HEK293T (cell line): ENCODE measurements around the gene ARNT2.

Source experiments
- CTCF ChIA-PET: fragments of 350-600 bp; formaldehyde crosslinking; extraction: SDS; loops from one replicate; lab custom pipeline; 2021; ENCODE audit warnings: antibody characterized with exemption, inconsistent platforms; lab: Yijun Ruan, JAX
- POLR2A ChIA-PET: fragments of 350-600 bp; formaldehyde crosslinking; extraction: SDS; loops from one replicate; lab custom pipeline; 2020; ENCODE audit warnings: antibody characterized with exemption, inconsistent platforms; lab: Yijun Ruan, JAX
- DNase-seq: peaks from one replicate; pipeline ENCODE4 v3.0.0; 2012; ENCODE audit warnings: mixed read lengths; ENCODE audit errors: extremely low spot score
- ARNT ChIP-seq: fragments of 450-650 bp; IDR thresholded peaks from 2 replicates; pipeline ENCODE4 v1.6.1; 2017; ENCODE audit warnings: mild to moderate bottlenecking
- BHLHE40 ChIP-seq: fragments of 450-650 bp; IDR thresholded peaks from 2 replicates; pipeline ENCODE4 v1.6.1; 2016; ENCODE audit warnings: mild to moderate bottlenecking, moderate library complexity, borderline replicate concordance
- CTBP1 ChIP-seq: fragments of 450-650 bp; IDR thresholded peaks from 2 replicates; pipeline ENCODE4 v1.6.1; 2016; ENCODE audit warnings: borderline replicate concordance
- ELF4 ChIP-seq: fragments of 450-650 bp; IDR thresholded peaks from 2 replicates; pipeline ENCODE4 v1.6.1; 2017; ENCODE audit warnings: antibody characterized with exemption
- FOXA1 ChIP-seq: fragments of 450-650 bp; IDR thresholded peaks from 2 replicates; pipeline ENCODE4 v1.6.1; 2016; ENCODE audit warnings: mild to moderate bottlenecking
- FOXK2 ChIP-seq: fragments of 450-650 bp; IDR thresholded peaks from 2 replicates; pipeline ENCODE4 v1.6.1; 2016; ENCODE audit warnings: mild to moderate bottlenecking
- FOXM1 ChIP-seq: fragments of 450-650 bp; IDR thresholded peaks from 2 replicates; pipeline ENCODE4 v1.6.1; 2017; ENCODE audit warnings: mild to moderate bottlenecking, borderline replicate concordance
- HDGF ChIP-seq: fragments of 450-650 bp; IDR thresholded peaks from 2 replicates; pipeline ENCODE4 v1.6.1; 2017; ENCODE audit warnings: antibody characterized with exemption, borderline replicate concordance
- L3MBTL2 ChIP-seq: fragments of 450-650 bp; conservative IDR thresholded peaks from 2 replicates; pipeline ENCODE4 v1.6.1; 2016; ENCODE audit warnings: mild to moderate bottlenecking
- LEF1 ChIP-seq: fragments of 450-650 bp; IDR thresholded peaks from 2 replicates; pipeline ENCODE4 v1.6.1; 2017; ENCODE audit warnings: mild to moderate bottlenecking, borderline replicate concordance
- NFRKB ChIP-seq: fragments of 450-650 bp; IDR thresholded peaks from 2 replicates; pipeline ENCODE4 v1.6.1; 2016; ENCODE audit warnings: mild to moderate bottlenecking, moderate library complexity
- SP1 ChIP-seq: fragments of 450-650 bp; IDR thresholded peaks from 2 replicates; pipeline ENCODE4 v1.6.1; 2017
- SUZ12 ChIP-seq: fragments of 450-650 bp; IDR thresholded peaks from 2 replicates; pipeline ENCODE4 v1.6.1; 2016; ENCODE audit warnings: mild to moderate bottlenecking
- TARDBP ChIP-seq: fragments of 450-650 bp; IDR thresholded peaks from 2 replicates; pipeline ENCODE4 v1.6.1; 2016
- ZNF384 ChIP-seq: fragments of 450-650 bp; IDR thresholded peaks from 2 replicates; pipeline ENCODE4 v1.6.1; 2016
- TF ChIP-seq, protein P1 (sequence below): fragments of 450-650 bp; IDR thresholded peaks from 2 replicates; pipeline ENCODE4 v1.6.1; 2016

ARNT2 gene

DNA sequence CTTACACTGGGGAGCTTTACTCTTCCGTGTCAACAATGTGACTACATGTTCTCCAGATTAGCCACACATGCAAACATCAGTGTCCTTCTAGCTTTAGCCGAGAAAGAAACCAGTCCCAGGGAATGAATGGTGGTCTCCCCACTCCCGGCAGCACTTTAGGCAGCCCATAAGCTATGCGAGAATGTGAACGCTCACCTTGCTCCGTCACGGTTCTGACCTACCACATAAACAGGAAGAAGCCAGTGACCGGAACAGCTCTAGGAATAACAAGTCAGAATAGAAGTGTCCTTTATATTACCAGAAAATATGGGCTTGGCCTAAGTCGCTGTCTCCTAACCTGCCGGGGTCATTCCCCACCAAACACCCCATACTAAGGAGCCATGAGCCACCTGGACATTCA, 192.9 kb downstream of the ARNT2 start:
- no peak for DNase-seq
- CTCF ChIA-PET: interaction anchor here (1.0 kb wide), 1 partner anchor 11 kb away, joined by 3 read pairs; no protein-coding TSS in a partner anchor
- no peak for TF ChIP-seq NFRKB
- TF ChIP-seq TARDBP: no peak
- TF ChIP-seq, protein P1, sequence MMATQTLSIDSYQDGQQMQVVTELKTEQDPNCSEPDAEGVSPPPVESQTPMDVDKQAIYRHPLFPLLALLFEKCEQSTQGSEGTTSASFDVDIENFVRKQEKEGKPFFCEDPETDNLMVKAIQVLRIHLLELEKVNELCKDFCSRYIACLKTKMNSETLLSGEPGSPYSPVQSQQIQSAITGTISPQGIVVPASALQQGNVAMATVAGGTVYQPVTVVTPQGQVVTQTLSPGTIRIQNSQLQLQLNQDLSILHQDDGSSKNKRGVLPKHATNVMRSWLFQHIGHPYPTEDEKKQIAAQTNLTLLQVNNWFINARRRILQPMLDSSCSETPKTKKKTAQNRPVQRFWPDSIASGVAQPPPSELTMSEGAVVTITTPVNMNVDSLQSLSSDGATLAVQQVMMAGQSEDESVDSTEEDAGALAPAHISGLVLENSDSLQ: no peak
- TF ChIP-seq FOXK2: no peak
- no peak for TF ChIP-seq SUZ12
- TF ChIP-seq ELF4: no peak
- no peak for TF ChIP-seq SP1
- no peak for TF ChIP-seq HDGF
- POLR2A ChIA-PET: no interaction called here

DNA sequence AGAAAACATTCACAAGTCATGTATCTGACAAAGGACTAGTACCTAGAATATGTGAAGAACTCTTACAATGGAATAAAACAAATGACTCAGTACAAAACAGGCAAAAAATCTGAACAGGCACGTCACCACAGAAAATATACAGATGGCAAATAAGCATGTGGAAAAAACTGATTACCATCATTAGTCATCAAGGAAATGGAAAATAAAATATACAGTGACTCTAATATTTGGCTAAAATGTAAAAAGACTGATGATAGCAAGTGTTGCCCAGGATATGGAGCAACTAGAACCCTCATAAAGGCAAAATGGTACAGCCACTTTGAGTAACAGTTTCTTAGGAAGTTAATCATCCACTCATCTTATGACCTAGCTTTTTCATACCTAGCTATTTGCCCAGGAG, 195.2 kb downstream of the ARNT2 start:
- CTCF ChIA-PET: no interaction called here
- DNase-seq: no peak
- POLR2A ChIA-PET: no interaction called here
- TF ChIP-seq ELF4 (no peak), TARDBP (no peak), BHLHE40 (no peak), FOXM1 (no peak), SP1 (no peak), FOXK2 (no peak)
- TF ChIP-seq, protein P1: no peak

DNA sequence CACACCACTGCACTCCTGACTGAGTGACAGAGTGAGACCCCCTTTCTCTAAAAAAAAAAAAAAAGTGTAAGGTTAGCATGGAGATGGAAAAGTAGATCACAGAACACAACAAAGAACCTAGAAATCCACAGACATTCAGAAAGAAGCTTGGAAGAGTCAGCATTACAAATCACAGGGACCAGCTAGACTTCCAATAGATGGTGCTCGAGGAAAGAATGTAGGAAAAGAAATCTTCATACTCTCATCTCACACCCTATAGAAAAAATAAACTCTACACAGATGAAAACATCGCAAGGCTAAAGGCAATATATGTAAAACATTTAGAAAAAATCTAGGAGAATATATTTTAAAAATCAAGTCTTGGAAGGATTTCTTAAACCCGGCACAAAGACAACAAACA, 196.4 kb downstream of the ARNT2 start:
- POLR2A ChIA-PET: no interaction called here
- DNase-seq: no peak
- CTCF ChIA-PET: interaction anchor here (0.6 to 0.7 kb wide), 2 partner anchors 11 to 315 kb away, joined by 3 to 7 read pairs; no protein-coding TSS in a partner anchor
- TF ChIP-seq L3MBTL2: no peak
- no peak for TF ChIP-seq TARDBP
- no peak for TF ChIP-seq ARNT
- no peak for TF ChIP-seq SUZ12
- no peak for TF ChIP-seq SP1
- TF ChIP-seq, protein P1: no peak
- no peak for TF ChIP-seq ZNF384
- no peak for TF ChIP-seq NFRKB
- no peak for TF ChIP-seq HDGF
- no peak for TF ChIP-seq LEF1
- TF ChIP-seq BHLHE40: no peak
- no peak for TF ChIP-seq ELF4
- TF ChIP-seq FOXM1: no peak
- no peak for TF ChIP-seq FOXA1
- no peak for TF ChIP-seq CTBP1
- no peak for TF ChIP-seq FOXK2

DNA sequence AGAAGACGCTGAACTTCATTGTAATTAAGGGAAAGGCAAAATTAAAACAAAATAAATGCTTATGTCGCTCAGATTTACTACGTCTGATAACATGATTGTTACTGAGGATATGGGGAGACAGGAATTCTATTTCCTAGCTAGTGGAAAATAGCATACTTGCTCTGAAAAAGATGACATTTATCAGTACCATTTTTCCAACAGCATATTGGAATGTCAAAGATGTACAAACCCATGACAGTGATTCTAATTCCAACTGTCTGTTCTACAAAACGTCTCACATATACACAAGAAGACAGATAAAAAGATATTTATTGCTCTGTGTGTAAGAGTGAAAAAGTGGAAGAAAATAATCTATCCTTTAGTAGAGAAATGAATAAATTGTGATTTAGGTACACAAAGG, 197.1 kb downstream of the ARNT2 start:
- TF ChIP-seq NFRKB (no peak), L3MBTL2 (no peak), CTBP1 (no peak), LEF1 (no peak), ARNT (no peak)
- ChIA-PET POLR2A (no interaction called here), CTCF (no interaction called here)
- DNase-seq: no peak

DNA sequence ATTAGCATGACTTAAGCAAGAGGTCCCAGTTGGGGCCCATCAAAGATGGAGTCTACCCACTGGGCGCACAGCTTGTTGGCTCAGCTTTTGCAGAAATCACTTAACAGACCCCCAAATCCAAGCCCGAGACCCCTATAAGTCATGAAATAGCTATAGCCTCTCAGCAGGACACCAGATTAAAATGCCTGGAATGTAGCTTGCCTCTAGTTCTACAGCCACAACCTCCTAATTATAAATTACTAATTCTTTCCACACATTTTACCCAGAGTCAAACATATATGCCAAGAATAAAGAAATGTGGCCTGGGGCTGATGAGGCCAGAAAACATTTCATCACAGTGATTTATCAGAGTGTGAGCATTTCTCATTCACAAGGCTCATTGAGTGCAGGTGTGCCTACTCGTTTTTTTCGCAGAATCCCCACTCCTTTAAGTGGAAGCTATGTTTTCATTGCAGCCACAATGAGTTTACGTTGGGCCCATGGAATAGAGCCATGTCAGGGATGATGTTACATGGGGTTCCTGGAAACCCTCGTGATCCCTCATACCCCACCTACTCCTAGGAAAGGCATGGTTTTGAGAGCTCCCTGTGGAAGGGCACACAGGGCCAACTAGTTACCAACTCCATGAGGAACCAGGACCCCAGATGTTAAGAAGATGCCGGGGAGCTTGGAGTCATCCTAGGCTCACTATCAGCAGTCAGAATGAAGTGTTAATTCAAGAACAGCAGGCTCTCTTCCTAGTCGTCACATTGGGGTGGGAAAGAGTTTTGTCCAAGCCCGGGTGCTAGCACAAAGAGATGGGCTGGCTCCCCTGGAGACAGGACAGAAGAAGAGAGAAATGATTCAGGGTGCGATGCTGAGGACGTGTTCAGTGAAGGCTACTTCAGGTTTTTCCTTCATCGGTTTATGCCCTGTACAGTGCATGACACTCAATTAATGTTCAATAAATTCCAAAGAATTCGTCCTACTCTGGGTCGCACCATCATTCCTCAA, 200.7 kb downstream of the ARNT2 start:
- TF ChIP-seq FOXK2 (no peak), BHLHE40 (no peak), LEF1 (no peak), SP1 (no peak), CTBP1 (no peak), ARNT (no peak), SUZ12 (no peak)
- ChIA-PET POLR2A (no interaction called here), CTCF (no interaction called here)
- DNase-seq: no peak

DNA sequence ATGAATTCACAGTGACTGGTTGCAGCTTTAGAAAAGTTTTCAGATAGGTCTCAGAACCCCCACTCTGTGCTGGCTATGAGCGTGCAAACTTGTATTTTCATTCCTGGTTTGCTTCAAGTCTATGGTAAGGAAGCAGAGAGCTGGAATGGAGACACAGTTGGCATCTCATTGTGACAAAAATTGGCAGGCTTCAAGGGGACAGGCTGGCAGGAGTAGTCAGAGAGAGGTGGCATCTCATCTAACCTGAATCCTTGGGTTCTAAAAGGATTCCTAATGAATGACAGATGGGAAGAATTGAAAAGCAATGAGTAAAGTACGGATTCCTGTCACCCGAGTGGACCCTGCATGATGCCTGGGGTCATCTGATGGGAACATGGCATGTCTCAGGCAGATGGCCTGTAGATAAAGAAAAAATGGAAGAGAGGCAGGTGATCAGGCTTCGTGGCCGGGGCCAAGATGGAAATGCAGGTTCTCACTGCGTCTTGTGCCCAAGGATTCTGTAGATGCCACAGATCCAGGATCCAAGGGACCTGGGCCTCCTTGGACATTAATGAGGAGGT, 201.5 kb downstream of the ARNT2 start:
- CTCF ChIA-PET: no interaction called here
- no peak for DNase-seq
- POLR2A ChIA-PET: no interaction called here
- TF ChIP-seq, protein P1: no peak
- TF ChIP-seq L3MBTL2: no peak
- TF ChIP-seq FOXA1: no peak
- no peak for TF ChIP-seq ZNF384
